GM18951 (cell line): ENCODE data around the gene DNAJB2.

Source experiments
- POLR2A ChIP-seq: IDR thresholded peaks from 4 replicates; pipeline ENCODE4 v1.6.1; 2011; ENCODE audit warnings: mild to moderate bottlenecking; ENCODE audit not compliant: insufficient read length, insufficient read depth; ENCODE audit errors: extremely low read depth
- in situ Hi-C: fragments of 300-500 bp; cut with MboI; formaldehyde crosslinking; loops from one replicate; pipeline ENCODE4 v1.12.0; 2022; ENCODE audit warnings: low sequenced_read_pairs, mixed read lengths, inconsistent platforms; ENCODE audit not compliant: unreplicated experiment

The DNAJB2 gene

GRCh38 chr2:219272356-219272755 is 6.8 kb upstream of the DNAJB2 start:
- TF ChIP-seq POLR2A = no peak
- in situ Hi-C loops = no loop called here

GRCh38 chr2:219272995-219273394 is 6.2 kb upstream of the DNAJB2 start:
- TF ChIP-seq POLR2A = no peak
- in situ Hi-C loops = no loop called here

- in situ Hi-C loops = no loop called here
- TF ChIP-seq POLR2A = no peak
Observed at GRCh38 chr2:219273937-219274336, 5.2 kb upstream of the DNAJB2 start.

- in situ Hi-C loops = no loop called here
Observed at GRCh38 chr2:219274361-219274921, 4.7 kb upstream of the DNAJB2 start.

GRCh38 chr2:219277703-219278654 is 1.2 kb upstream of the DNAJB2 start:
- in situ Hi-C loops = no loop called here
- peak; percentile 53 for TF ChIP-seq POLR2A

More at GRCh38 chr2:219274361-219274921, 4.7 kb upstream of the DNAJB2 start:
- TF ChIP-seq POLR2A = no peak

- no peak for TF ChIP-seq POLR2A
- in situ Hi-C loops = no loop called here
Observed at GRCh38 chr2:219278655-219279150, 463 bp upstream of the DNAJB2 start.

- in situ Hi-C loops = no loop called here
- no peak for TF ChIP-seq POLR2A
Observed at GRCh38 chr2:219279916-219280516, 850 bp downstream of the DNAJB2 start.

GRCh38 chr2:219280651-219281050 is 1.5 kb downstream of the DNAJB2 start:
- no peak for TF ChIP-seq POLR2A
- in situ Hi-C loops = no loop called here

GRCh38 chr2:219281588-219281987 is 2.4 kb downstream of the DNAJB2 start:
- TF ChIP-seq POLR2A = no peak
- in situ Hi-C loops = no loop called here

- in situ Hi-C loops = no loop called here
- TF ChIP-seq POLR2A = no peak
Observed at GRCh38 chr2:219282375-219282774, 3.2 kb downstream of the DNAJB2 start.

GRCh38 chr2:219282943-219283581 is 3.9 kb downstream of the DNAJB2 start:
- no peak for TF ChIP-seq POLR2A
- in situ Hi-C loops = no loop called here

GRCh38 chr2:219284501-219285372 is 5.6 kb downstream of the DNAJB2 start:
- in situ Hi-C loops = no loop called here
- TF ChIP-seq POLR2A = no peak
